Measurements from ENCODE around the gene IRAK3.

DNA sequence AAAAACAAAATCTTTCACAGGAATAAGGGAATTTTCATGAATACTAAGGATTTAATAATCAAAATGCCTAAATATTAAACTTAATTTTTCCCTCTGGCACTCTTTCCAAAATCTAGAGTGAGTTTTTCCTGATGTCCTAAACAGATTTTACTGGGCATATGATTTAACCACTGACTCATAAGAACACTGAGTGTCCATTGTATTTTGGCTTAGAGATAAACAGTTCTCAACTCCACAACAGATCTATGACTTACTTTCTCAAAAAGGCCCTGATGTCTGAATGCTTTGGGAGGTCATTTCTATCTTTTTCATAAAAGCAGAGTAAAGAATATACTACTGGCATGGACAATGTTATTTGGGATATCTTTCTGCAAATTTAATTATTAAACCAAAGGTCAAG lies 34.2 kb upstream of the IRAK3 start:
- TF ChIP-seq ARNTL (CRISPR knock-in tag; IDR thresholded peaks at IDR 0.05; ENCODE audit: borderline replicate concordance, low read depth) (no peak), CSDC2 (CRISPR knock-in tag; IDR thresholded peaks at IDR 0.05) (no peak), ZFP30 (CRISPR knock-in tag; IDR thresholded peaks at IDR 0.05) (no peak), ZNF8 (CRISPR knock-in tag; IDR thresholded peaks at IDR 0.05) (no peak)
- TF ChIP-seq, protein P1, sequence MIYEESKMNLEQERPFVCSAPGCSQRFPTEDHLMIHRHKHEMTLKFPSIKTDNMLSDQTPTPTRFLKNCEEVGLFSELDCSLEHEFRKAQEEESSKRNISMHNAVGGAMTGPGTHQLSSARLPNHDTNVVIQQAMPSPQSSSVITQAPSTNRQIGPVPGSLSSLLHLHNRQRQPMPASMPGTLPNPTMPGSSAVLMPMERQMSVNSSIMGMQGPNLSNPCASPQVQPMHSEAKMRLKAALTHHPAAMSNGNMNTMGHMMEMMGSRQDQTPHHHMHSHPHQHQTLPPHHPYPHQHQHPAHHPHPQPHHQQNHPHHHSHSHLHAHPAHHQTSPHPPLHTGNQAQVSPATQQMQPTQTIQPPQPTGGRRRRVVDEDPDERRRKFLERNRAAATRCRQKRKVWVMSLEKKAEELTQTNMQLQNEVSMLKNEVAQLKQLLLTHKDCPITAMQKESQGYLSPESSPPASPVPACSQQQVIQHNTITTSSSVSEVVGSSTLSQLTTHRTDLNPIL (CRISPR knock-in tag; IDR thresholded peaks at IDR 0.05; ENCODE audit: low read depth): no peak
- TF ChIP-seq, protein P2, sequence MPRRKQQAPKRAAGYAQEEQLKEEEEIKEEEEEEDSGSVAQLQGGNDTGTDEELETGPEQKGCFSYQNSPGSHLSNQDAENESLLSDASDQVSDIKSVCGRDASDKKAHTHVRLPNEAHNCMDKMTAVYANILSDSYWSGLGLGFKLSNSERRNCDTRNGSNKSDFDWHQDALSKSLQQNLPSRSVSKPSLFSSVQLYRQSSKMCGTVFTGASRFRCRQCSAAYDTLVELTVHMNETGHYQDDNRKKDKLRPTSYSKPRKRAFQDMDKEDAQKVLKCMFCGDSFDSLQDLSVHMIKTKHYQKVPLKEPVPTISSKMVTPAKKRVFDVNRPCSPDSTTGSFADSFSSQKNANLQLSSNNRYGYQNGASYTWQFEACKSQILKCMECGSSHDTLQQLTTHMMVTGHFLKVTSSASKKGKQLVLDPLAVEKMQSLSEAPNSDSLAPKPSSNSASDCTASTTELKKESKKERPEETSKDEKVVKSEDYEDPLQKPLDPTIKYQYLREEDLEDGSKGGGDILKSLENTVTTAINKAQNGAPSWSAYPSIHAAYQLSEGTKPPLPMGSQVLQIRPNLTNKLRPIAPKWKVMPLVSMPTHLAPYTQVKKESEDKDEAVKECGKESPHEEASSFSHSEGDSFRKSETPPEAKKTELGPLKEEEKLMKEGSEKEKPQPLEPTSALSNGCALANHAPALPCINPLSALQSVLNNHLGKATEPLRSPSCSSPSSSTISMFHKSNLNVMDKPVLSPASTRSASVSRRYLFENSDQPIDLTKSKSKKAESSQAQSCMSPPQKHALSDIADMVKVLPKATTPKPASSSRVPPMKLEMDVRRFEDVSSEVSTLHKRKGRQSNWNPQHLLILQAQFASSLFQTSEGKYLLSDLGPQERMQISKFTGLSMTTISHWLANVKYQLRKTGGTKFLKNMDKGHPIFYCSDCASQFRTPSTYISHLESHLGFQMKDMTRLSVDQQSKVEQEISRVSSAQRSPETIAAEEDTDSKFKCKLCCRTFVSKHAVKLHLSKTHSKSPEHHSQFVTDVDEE (CRISPR knock-in tag; IDR thresholded peaks at IDR 0.05): no peak
- TF ChIP-seq, protein P3, sequence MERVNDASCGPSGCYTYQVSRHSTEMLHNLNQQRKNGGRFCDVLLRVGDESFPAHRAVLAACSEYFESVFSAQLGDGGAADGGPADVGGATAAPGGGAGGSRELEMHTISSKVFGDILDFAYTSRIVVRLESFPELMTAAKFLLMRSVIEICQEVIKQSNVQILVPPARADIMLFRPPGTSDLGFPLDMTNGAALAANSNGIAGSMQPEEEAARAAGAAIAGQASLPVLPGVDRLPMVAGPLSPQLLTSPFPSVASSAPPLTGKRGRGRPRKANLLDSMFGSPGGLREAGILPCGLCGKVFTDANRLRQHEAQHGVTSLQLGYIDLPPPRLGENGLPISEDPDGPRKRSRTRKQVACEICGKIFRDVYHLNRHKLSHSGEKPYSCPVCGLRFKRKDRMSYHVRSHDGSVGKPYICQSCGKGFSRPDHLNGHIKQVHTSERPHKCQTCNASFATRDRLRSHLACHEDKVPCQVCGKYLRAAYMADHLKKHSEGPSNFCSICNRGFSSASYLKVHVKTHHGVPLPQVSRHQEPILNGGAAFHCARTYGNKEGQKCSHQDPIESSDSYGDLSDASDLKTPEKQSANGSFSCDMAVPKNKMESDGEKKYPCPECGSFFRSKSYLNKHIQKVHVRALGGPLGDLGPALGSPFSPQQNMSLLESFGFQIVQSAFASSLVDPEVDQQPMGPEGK (CRISPR knock-in tag; IDR thresholded peaks at IDR 0.05; ENCODE audit: borderline replicate concordance): no peak
